Activated CD4-positive, alpha-beta T cell treated with anti-CD3 and anti-CD28 coated beads, Interleukin-2, amount 10 ng/mL, durations not matched to agents 24 days and 14 days (primary cell): ENCODE results near the gene TMEM9. TPM values are rescaled to one million over a fixed set of nuclear protein-coding genes. Genes with fewer than 3 reads are reported as not detected.

Experiments
- DNase-seq: peaks from one replicate; pipeline ENCODE4 v3.0.0; 2022
- H3K27ac Mint-ChIP-seq: one replicate; pipeline ENCODE4 v1.8.0; 2022; ENCODE audit warnings: mild to moderate bottlenecking, mixed read lengths
- H3K27me3 Mint-ChIP-seq: one replicate; pipeline ENCODE4 v1.8.0; 2022; ENCODE audit warnings: mixed read lengths
- H3K36me3 Mint-ChIP-seq: one replicate; pipeline ENCODE4 v1.8.0; 2022; ENCODE audit warnings: low read depth, mild to moderate bottlenecking, mixed read lengths
- H3K4me1 Mint-ChIP-seq: one replicate; pipeline ENCODE4 v1.8.0; 2021; ENCODE audit warnings: mixed read lengths
- H3K4me3 Mint-ChIP-seq: one replicate; pipeline ENCODE4 v1.8.0; 2022; ENCODE audit warnings: mild to moderate bottlenecking, moderate library complexity, mixed read lengths
- H3K9me3 Mint-ChIP-seq: one replicate; pipeline ENCODE4 v1.8.0; 2021; ENCODE audit warnings: mixed read lengths
- intact Hi-C: fragments of 100-400 bp; cut with micrococcal nuclease; formaldehyde crosslinking; loops from one replicate; pipeline ENCODE4 v1.15.1; 2023
- total RNA-seq: library from RNA; stranded (reverse); gene quantifications from 2 replicates; pipeline ENCODE4 v1.2.3, GENCODE V29; 2022

TMEM9 gene
- total RNA-seq, 1 donor from 2014 or later = 11.3 TPM

DNA sequence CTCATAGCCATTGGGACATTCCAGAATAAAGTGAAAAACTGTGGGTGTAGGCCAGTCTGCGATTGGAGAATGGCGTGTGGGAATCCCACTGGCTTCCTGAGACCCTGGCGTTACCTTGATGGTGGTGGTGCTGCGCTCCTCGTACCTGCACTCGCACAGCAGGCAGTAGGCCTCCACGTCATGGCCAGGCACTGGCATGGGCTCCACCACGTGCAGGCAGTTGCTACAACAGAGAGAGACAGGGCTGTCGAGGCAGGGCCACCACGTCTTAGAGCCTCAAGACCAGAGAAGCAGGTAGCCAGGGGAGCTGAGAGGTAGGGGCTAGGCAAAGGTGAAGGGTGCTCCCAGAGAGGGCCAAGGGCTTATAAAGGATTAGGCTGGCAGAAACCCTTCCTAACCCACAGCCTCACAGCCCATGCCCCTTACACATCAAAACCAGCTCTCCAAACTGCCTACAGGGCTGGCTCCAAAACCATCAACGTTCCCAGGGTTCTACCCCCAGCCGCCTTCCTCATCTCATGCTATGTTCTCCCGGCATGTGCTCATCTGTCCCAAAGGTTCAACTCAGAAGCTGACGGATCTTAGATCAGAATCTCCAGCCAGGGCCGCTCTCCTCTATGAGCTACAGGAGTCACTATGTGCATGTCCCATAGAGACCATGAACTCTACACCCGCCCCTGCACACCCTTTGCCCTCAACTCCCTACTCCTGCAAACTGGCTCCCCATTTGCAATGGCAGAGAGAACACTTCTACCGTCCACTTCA is 7.5 kb downstream of the TMEM9 start:
- no peaks in the 10 kb centered on the region for H3K27me3 Mint-ChIP-seq
- no peak for DNase-seq
- no peak overlapping the region for H3K4me3 Mint-ChIP-seq
- H3K4me1 Mint-ChIP-seq = no peaks in the 10 kb centered on the region
- intact Hi-C loops = no loop called here
- peaks cover 20% of the 10 kb centered on the region for H3K36me3 Mint-ChIP-seq
- H3K27ac Mint-ChIP-seq = no peak overlapping the region
- no peaks in the 10 kb centered on the region for H3K9me3 Mint-ChIP-seq

GRCh38 chr1:201145816-201146215 is 8.5 kb downstream of the TMEM9 start:
- DNase-seq = no peak
- no peak overlapping the region for H3K4me3 Mint-ChIP-seq
- intact Hi-C loops = no loop called here
- no peak overlapping the region for H3K27ac Mint-ChIP-seq
- no peaks in the 10 kb centered on the region for H3K4me1 Mint-ChIP-seq
- H3K27me3 Mint-ChIP-seq = no peaks in the 10 kb centered on the region
- peaks cover 13% of the 10 kb centered on the region for H3K36me3 Mint-ChIP-seq
- H3K9me3 Mint-ChIP-seq = no peaks in the 10 kb centered on the region

DNA sequence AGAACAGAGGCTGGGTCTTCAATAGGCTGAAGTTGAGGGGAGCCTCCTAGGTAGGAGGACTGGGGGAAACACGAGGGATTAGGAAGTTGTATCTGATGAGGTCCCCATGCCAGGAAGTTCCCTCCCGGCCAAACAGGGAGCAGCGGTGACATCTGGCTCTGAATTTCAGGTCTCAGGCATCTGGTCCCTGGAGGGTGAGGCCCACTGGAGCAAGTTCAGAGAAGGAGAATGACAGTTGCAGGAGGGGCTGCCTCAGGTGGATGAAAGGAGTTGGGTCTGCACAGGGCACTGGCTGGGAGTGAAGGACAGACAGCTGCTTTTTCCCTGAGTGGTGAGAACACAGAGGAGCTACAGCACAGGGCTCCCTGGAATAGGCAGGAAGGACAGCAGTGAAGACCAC is 9.1 kb downstream of the TMEM9 start:
- Mint-ChIP-seq H3K9me3 (no peaks in the 10 kb centered on the region), H3K36me3 (peaks cover 11% of the 10 kb centered on the region), H3K4me3 (no peak overlapping the region), H3K27me3 (no peaks in the 10 kb centered on the region), H3K4me1 (no peaks in the 10 kb centered on the region), H3K27ac (no peak overlapping the region)
- intact Hi-C loops = no loop called here
- no peak for DNase-seq

DNA sequence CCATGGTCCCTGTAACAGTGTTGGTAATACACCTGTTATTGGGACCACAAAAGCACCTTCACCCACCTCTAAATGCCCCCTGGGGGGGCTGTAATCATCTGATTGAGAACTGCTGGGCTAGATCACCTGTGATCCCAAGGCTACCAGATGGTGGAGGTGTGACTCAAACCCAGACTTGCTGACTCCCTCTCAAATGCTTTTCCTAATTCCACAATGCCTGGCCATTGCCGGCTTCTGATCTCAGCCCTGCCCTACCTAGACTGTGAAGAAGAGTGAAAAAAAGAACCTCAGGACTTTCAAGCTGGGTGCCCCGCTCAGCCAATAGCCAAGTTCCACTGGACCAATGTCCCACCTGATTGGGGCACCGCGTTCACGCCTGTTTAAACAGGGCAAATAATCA is 9.6 kb downstream of the TMEM9 start:
- no peak overlapping the region for H3K27ac Mint-ChIP-seq
- DNase-seq = no peak
- no peak overlapping the region for H3K4me3 Mint-ChIP-seq
- H3K9me3 Mint-ChIP-seq = no peaks in the 10 kb centered on the region
- H3K4me1 Mint-ChIP-seq = no peaks in the 10 kb centered on the region
- H3K36me3 Mint-ChIP-seq = peaks cover 11% of the 10 kb centered on the region
- H3K27me3 Mint-ChIP-seq = no peaks in the 10 kb centered on the region
- intact Hi-C loops = no loop called here

- DNase-seq = no peak
- intact Hi-C loops = no loop called here
- Mint-ChIP-seq H3K4me1 (no peaks in the 10 kb centered on the region), H3K27me3 (no peaks in the 10 kb centered on the region), H3K4me3 (no peak overlapping the region), H3K9me3 (no peaks in the 10 kb centered on the region), H3K36me3 (peaks cover 11% of the 10 kb centered on the region), H3K27ac (no peak overlapping the region)
Observed at GRCh38 chr1:201143726-201144635, 10.3 kb downstream of the TMEM9 start.

- no peaks in the 10 kb centered on the region for H3K27me3 Mint-ChIP-seq
- H3K27ac Mint-ChIP-seq = no peak overlapping the region
- H3K9me3 Mint-ChIP-seq = no peaks in the 10 kb centered on the region
- no peak overlapping the region for H3K4me3 Mint-ChIP-seq
- no peak for DNase-seq
- intact Hi-C loops = no loop called here
- peaks cover 11% of the 10 kb centered on the region for H3K36me3 Mint-ChIP-seq
- H3K4me1 Mint-ChIP-seq = no peaks in the 10 kb centered on the region
Observed at GRCh38 chr1:201142849-201143725, 11.2 kb downstream of the TMEM9 start.

DNA sequence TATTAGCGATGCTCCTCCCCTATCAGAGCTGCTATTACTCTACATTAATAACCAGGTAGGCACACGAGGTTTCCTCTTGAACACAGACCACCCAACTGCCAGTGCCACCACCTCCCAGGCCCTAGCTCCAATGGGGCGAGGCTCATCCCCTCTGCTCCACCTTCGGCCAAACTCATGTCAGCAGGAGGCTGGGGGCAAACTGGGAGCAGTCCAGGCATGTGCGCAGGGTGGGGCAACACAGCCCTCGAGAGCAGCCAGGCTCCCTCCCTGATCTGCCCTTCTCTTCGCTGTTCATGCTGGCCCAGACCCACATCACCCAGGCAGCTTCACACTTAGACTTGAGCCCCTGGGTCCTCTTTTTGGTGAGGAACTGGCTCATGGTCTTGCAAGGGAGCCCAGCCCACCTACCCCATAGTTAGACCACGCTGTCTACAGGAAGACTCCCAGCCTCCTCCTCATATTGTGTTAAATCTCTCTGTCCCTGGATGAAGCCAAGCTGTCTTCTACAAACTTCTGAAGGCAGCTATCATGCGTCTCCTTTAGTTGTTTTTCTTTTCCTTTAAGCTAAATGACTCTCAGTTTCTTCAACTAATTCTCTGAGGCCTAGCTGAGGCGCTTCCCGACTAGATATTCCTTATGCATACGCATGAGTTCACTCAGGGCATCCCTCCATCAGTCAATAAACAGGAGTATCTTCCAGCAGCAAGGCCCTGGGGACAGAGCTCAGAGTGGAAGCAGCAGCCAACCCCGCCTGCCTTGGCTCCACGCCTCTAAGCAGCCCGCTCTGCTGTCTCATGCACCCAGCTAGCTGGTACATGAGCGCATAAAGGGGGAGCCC is 12.0 kb downstream of the TMEM9 start:
- intact Hi-C loops = no loop called here
- Mint-ChIP-seq H3K27ac (no peak overlapping the region), H3K4me3 (no peak overlapping the region), H3K36me3 (peaks cover 11% of the 10 kb centered on the region), H3K27me3 (no peaks in the 10 kb centered on the region), H3K4me1 (no peaks in the 10 kb centered on the region), H3K9me3 (no peaks in the 10 kb centered on the region)
- DNase-seq = no peak

DNA sequence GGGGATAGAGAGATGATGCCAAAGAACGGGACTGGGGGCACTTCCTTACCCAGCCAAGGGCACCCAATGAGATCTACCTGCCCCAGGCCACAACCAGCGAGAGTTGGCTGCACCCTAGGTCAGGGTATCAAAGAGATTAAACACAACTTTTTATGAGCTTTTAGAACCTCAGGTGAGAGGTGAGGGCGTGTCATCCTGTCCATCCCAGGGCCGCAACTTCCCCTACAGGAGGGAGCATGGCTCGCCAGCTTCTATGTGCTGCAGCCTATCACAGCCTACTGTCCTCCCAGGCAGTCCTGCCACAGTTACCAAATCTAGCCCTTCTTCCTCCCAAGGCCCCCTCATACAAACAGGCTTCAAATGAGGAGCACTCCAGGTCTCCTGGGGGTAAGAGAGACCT is 12.9 kb downstream of the TMEM9 start:
- Mint-ChIP-seq H3K27ac (no peak overlapping the region), H3K4me3 (no peak overlapping the region), H3K27me3 (no peaks in the 10 kb centered on the region), H3K9me3 (no peaks in the 10 kb centered on the region), H3K36me3 (peaks cover 11% of the 10 kb centered on the region), H3K4me1 (no peaks in the 10 kb centered on the region)
- intact Hi-C loops = no loop called here
- no peak for DNase-seq

DNA sequence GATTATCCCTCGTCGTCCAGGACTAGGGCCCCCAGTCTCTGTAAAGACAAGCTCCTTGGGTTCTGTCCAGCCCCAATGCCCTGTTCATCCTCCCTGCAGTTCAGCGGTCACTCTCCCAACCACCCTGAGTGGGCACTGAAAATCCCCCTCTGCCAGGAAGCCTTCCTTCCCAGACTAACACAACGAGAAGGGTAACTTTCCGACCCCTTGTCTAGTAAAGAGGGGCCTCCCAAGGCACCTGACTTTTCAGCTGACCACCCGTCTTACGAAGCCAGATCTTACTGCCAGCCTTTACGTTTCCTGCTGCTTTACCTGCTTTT is 13.4 kb downstream of the TMEM9 start:
- peaks cover 10% of the 10 kb centered on the region for H3K36me3 Mint-ChIP-seq
- H3K4me3 Mint-ChIP-seq = no peak overlapping the region
- DNase-seq = no peak
- no peak overlapping the region for H3K27ac Mint-ChIP-seq
- intact Hi-C loops = no loop called here
- H3K4me1 Mint-ChIP-seq = no peaks in the 10 kb centered on the region
- no peaks in the 10 kb centered on the region for H3K27me3 Mint-ChIP-seq
- H3K9me3 Mint-ChIP-seq = no peaks in the 10 kb centered on the region

GRCh38 chr1:201140235-201140940 is 13.9 kb downstream of the TMEM9 start:
- Mint-ChIP-seq H3K4me1 (no peaks in the 10 kb centered on the region), H3K36me3 (peaks cover 12% of the 10 kb centered on the region), H3K4me3 (no peak overlapping the region), H3K27ac (no peak overlapping the region), H3K27me3 (no peaks in the 10 kb centered on the region), H3K9me3 (no peaks in the 10 kb centered on the region)
- DNase-seq = no peak
- intact Hi-C loops = no loop called here

- Mint-ChIP-seq H3K27ac (no peak overlapping the region), H3K27me3 (no peaks in the 10 kb centered on the region), H3K4me3 (no peak overlapping the region), H3K4me1 (no peaks in the 10 kb centered on the region), H3K9me3 (no peaks in the 10 kb centered on the region), H3K36me3 (peaks cover 12% of the 10 kb centered on the region)
- DNase-seq = no peak
- intact Hi-C loops = no loop called here
Observed at GRCh38 chr1:201139756-201140155, 14.5 kb downstream of the TMEM9 start.

GRCh38 chr1:201139306-201139705 is 15.0 kb downstream of the TMEM9 start:
- Mint-ChIP-seq H3K4me3 (no peak overlapping the region), H3K27ac (no peak overlapping the region), H3K9me3 (no peaks in the 10 kb centered on the region), H3K27me3 (no peaks in the 10 kb centered on the region), H3K36me3 (peaks cover 11% of the 10 kb centered on the region), H3K4me1 (no peaks in the 10 kb centered on the region)
- intact Hi-C loops = no loop called here
- DNase-seq = no peak
